Measurements from ENCODE around the gene UCN. TPM values are rescaled to one million over a fixed set of nuclear protein-coding genes. Genes with fewer than 3 reads are reported as not detected.
"Not testable (repeated sequence)": the region's sequence is repeated elsewhere in the genome, so short reads cannot be mapped to it uniquely, and the experiment has no call there.

The UCN gene
- total RNA-seq, 2 experiments from 2014 or later: 1.8 to 2.3 TPM

- H3K9me3 ChIP-seq (ENCODE audit: control insufficient read depth in 1 of 2, insufficient read depth in 1 of 2, low read length in 2 of 2): no peaks in the 10 kb centered on the region
Observed at GRCh38 chr2:27278010-27278409, 30.2 kb downstream of the UCN start.

GRCh38 chr2:27275211-27276150 lies 32.8 kb downstream of the UCN start, which contains the start of gene DNAJC5G:
Gene DNAJC5G (plus strand): TSS chr2:27275433. CDS start chr2:27276729, 1,296 bp downstream.
- Histone ChIP-seq H3K9me3 (ENCODE audit: control insufficient read depth in 1 of 2, insufficient read depth in 1 of 2, low read length in 2 of 2) (no peaks in the 10 kb centered on the region), H3K27ac (ENCODE audit: low read depth in 1 of 2, low read length in 2 of 2) (no peak within 1 kb of the TSS), H3K4me3 (ENCODE audit: low read length) (no peak within 1 kb of the TSS), H3K36me3 (ENCODE audit: insufficient read depth, low read length) (no peaks in the 10 kb centered on the region), H3K27me3 (ENCODE audit: control insufficient read depth in 1 of 2, insufficient read depth in 2 of 2, low read length in 2 of 2) (peaks cover 3 to 4% of the 10 kb centered on the region in 2 experiments), H3K4me1 (ENCODE audit: insufficient read depth, low read length) (no peaks in the 10 kb centered on the region)
- intact Hi-C loops (cut with DNase I, micrococcal nuclease): no loop called here
- no peaks in the 10 kb centered on the region for H3K9me3 Mint-ChIP-seq
- no peak within 1 kb of the TSS for H3K4me3 Mint-ChIP-seq
- ChIA-PET POLR2A (no interaction called here), CTCF (no interaction called here)
- TF ChIP-seq, protein P1, sequence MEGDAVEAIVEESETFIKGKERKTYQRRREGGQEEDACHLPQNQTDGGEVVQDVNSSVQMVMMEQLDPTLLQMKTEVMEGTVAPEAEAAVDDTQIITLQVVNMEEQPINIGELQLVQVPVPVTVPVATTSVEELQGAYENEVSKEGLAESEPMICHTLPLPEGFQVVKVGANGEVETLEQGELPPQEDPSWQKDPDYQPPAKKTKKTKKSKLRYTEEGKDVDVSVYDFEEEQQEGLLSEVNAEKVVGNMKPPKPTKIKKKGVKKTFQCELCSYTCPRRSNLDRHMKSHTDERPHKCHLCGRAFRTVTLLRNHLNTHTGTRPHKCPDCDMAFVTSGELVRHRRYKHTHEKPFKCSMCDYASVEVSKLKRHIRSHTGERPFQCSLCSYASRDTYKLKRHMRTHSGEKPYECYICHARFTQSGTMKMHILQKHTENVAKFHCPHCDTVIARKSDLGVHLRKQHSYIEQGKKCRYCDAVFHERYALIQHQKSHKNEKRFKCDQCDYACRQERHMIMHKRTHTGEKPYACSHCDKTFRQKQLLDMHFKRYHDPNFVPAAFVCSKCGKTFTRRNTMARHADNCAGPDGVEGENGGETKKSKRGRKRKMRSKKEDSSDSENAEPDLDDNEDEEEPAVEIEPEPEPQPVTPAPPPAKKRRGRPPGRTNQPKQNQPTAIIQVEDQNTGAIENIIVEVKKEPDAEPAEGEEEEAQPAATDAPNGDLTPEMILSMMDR (IDR thresholded peaks at IDR 0.05): no peak
- no peak within 1 kb of the TSS for H3K27ac Mint-ChIP-seq
- no peak for DNase-seq
- no peak for ATAC-seq (ENCODE audit: poor library complexity)
- no peaks in the 10 kb centered on the region for H3K36me3 Mint-ChIP-seq (ENCODE audit: low read depth)
- H3K27me3 Mint-ChIP-seq: peaks cover 27% of the 10 kb centered on the region
- H3K4me1 Mint-ChIP-seq (ENCODE audit: low read depth): no peaks in the 10 kb centered on the region

More at GRCh38 chr2:27278010-27278409, 30.2 kb downstream of the UCN start:
- H3K36me3 Mint-ChIP-seq (ENCODE audit: low read depth): no peaks in the 10 kb centered on the region
- DNase-seq: no peak
- CTCF ChIA-PET: interaction anchor here (1.3 kb wide), 1 partner anchor 108 kb away, joined by 3 read pairs; no protein-coding TSS in a partner anchor
- Histone ChIP-seq H3K27me3 (ENCODE audit: control insufficient read depth in 1 of 2, insufficient read depth in 2 of 2, low read length in 2 of 2) (peaks cover 4 to 9% of the 10 kb centered on the region in 2 experiments), H3K36me3 (ENCODE audit: insufficient read depth, low read length) (no peaks in the 10 kb centered on the region), H3K4me3 (ENCODE audit: low read length) (no peak overlapping the region), H3K27ac (ENCODE audit: low read depth in 1 of 2, low read length in 2 of 2) (no peak overlapping the region), H3K4me1 (ENCODE audit: insufficient read depth, low read length) (no peaks in the 10 kb centered on the region)
- peaks cover 47% of the 10 kb centered on the region for H3K27me3 Mint-ChIP-seq
- H3K4me3 Mint-ChIP-seq: no peak overlapping the region
- H3K4me1 Mint-ChIP-seq (ENCODE audit: low read depth): no peaks in the 10 kb centered on the region
- intact Hi-C loops (cut with DNase I, micrococcal nuclease): no loop called here
- ATAC-seq (ENCODE audit: poor library complexity): no peak
- no peak overlapping the region for H3K27ac Mint-ChIP-seq
- POLR2A ChIA-PET: no interaction called here
- TF ChIP-seq, protein P1 (IDR thresholded peaks at IDR 0.05): no peak
- no peaks in the 10 kb centered on the region for H3K9me3 Mint-ChIP-seq

DNA sequence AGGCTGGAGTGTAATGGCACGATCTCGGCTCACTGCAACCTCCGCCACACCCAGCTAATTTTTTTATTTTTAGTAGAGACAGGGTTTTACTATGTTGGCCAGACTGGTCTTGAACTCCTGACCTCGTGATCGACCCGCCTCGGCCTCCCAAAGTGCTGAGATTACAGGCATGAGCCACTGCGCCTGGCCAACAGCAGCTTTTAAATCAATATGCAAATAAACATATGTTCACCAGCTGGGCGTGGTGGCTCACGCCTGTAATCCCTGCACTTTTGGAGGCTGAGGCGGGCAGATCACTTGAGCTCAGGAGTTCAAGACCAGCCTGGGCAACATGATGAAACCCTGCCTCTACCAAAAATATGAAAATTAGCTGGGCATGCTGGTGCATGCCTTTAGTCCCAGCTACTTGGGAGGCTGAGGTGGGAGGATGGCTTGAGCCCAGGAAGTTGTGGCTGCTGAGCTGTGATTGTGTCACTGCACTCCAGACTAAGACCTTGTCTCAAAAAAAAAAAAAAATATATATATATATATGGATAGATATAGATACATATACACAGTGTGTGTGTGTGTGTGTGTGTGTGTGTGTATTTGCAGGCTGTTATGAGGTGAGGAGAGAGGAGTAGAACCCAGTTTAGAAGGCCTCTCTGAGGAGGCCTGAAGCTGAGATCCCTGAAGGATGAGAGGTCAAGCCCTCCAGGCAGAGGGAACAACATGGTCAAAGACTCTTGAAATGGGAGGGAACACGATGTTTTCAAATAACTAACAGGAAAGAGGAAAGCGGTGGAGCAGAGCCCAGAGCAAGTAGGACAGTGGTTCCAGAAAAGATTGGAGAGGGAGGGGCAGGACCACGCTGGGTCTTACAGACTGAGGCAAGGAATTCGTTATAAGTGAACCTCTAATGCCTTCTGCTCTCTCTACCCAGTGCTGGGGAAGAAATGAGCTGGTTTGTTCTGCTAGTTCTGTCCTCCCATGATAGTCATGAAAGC lies 35.4 kb downstream of the UCN start:
- ATAC-seq (ENCODE audit: poor library complexity); H3K4me1 Mint-ChIP-seq (ENCODE audit: low read depth); H3K36me3 Mint-ChIP-seq (ENCODE audit: low read depth); H3K9me3 Mint-ChIP-seq; POLR2A ChIA-PET; H3K27ac ChIP-seq (ENCODE audit: low read depth in 1 of 2, low read length in 2 of 2); H3K27me3 ChIP-seq (ENCODE audit: control insufficient read depth in 1 of 2, insufficient read depth in 2 of 2, low read length in 2 of 2); H3K36me3 ChIP-seq (ENCODE audit: insufficient read depth, low read length); intact Hi-C loops (cut with DNase I, micrococcal nuclease); H3K4me3 Mint-ChIP-seq; H3K9me3 ChIP-seq (ENCODE audit: control insufficient read depth in 1 of 2, insufficient read depth in 1 of 2, low read length in 2 of 2); H3K4me3 ChIP-seq (ENCODE audit: low read length); DNase-seq; H3K4me1 ChIP-seq (ENCODE audit: insufficient read depth, low read length); H3K27ac Mint-ChIP-seq: not testable (repeated sequence)
- CTCF ChIA-PET: interaction anchor here (0.7 to 1.1 kb wide), 2 partner anchors 30 to 297 kb away, joined by 3 read pairs; no protein-coding TSS in a partner anchor
- peaks cover 22% of the 10 kb centered on the region for H3K27me3 Mint-ChIP-seq

Data from CD4-positive, alpha-beta T cell (primary cell).